ENCODE results near the gene REM1.
"Not testable (repeated sequence)": the region's sequence is repeated elsewhere in the genome, so short reads cannot be mapped to it uniquely, and the experiment has no call there.

The REM1 gene, protein sequence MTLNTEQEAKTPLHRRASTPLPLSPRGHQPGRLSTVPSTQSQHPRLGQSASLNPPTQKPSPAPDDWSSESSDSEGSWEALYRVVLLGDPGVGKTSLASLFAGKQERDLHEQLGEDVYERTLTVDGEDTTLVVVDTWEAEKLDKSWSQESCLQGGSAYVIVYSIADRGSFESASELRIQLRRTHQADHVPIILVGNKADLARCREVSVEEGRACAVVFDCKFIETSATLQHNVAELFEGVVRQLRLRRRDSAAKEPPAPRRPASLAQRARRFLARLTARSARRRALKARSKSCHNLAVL

GRCh38 chr20:31474758-31475427 is at the start of gene REM1, which contains the start of gene DEFB124:
REM1 (plus strand) TSS chr20:31475288; CDS start chr20:31476446, 1,158 bp downstream.
DEFB124 (minus strand) TSS chr20:31475127; CDS start chr20:31473013, 2,114 bp downstream.
- peak; percentile 78 for DNase-seq

GRCh38 chr20:31425797-31426196 is 49.3 kb upstream of the REM1 start:
- DNase-seq, result no peak

GRCh38 chr20:31426891-31427551 is 48.1 kb upstream of the REM1 start:
- not testable (repeated sequence) for DNase-seq

- DNase-seq, result not testable (repeated sequence)
Measured at GRCh38 chr20:31427576-31427975, 47.5 kb upstream of the REM1 start.

- no peak for DNase-seq
Measured at GRCh38 chr20:31430568-31431115, 44.4 kb upstream of the REM1 start.

- DNase-seq, result no peak
Measured at GRCh38 chr20:31440012-31440659, 35.0 kb upstream of the REM1 start, which contains the start of gene DEFB123. DEFB123 (plus strand) TSS chr20:31440632; CDS start chr20:31440699, 67 bp downstream.

DNA sequence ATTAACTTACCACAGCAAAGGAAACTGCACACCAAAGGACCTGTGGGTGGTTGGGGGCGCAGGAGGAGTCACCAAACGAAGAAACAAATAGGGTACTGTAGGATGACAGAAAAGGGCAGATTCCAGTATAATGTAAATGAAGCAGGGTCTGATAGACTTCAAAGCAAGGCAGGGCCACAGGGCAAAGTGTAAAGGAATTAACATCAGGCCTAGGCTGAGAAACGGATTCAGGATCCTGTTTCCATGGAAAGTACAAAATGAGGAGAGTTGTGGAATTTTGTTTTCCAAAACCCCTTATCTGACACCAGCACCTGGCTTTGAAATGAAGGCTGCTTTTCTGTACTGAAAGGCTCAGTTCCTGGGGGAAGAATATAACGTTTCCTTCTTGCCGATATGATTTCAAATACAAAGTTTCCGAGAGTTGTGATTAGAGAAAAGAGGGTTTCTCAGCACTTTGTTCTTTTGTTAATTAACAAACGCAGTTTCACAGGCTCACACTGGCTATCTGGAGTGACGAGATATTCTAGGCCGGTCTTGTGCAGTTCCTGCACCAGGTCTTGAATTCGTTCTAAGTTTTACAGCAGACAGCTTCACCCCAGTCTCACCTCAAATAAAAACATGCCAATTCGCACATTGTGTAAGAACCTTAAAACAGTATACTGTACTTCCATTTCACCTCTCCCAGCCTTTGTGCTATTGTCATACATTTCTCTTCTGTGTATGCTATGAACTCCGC is 28.8 kb upstream of the REM1 start:
- DNase-seq, result no peak

DNA sequence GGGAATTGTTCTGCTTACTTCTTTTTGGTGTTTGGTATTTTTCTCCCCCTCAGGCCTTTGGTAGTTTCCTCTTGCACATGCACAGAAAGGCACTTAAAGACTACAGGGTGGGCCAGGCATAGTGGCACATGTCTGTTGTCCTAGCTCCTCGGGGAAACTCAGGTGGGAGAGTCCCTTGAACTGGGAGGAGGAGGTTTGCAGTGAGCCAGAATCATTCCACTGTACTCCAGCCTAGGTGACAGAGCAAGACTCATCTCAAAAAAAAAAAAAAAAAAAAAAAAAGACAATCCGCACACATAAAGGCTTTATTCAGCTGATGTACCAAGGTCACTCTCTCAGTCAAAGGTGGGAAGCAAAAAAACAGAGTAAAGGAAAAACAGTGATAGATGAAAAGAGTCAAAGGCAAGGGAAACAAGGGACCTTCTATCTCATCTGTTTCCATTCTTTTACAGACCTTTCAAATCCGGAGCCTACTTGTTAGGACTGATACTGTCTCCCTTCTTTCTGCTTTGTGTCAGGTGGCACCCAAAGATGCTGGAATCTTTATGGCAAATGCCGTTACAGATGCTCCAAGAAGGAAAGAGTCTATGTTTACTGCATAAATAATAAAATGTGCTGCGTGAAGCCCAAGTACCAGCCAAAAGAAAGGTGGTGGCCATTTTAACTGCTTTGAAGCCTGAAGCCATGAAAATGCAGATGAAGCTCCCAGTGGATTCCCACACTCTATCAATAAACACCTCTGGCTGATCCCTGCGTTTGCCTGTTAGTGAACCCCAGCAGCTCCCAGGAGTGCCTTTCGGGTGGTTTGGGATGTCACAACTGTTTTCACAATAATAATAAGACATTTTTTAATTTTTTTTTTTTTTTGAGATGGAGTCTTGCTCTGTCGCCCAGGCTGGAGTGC is 25.3 kb upstream of the REM1 start:
- DNase-seq, result no peak

- no peak for DNase-seq
Measured at GRCh38 chr20:31452575-31452974, 22.5 kb upstream of the REM1 start.

- DNase-seq, result no peak
Measured at GRCh38 chr20:31454361-31454760, 20.7 kb upstream of the REM1 start.

DNA sequence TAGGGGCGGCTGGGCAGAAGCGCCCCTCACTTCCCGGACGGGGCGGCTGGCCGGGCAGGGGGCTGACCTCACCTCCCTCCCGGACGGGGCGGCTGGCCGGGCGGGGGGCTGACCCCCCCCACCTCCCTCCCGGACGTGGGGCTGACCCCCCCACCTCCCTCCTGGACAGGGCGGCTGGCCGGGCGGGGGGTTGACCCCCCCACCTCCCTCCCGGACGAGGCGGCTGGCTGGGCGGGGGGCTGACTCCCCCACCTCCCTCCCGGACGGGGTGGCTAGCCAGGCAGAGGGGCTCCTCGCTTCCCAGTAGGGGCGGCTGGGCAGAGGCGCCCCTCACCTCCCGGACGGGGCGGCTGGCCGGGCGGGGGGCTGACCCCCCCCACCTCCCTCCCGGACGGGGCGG is 4.1 kb upstream of the REM1 start:
- DNase-seq, result not testable (repeated sequence)

- peak; percentile 61 for DNase-seq
Measured at GRCh38 chr20:31472395-31473330, 2.4 kb upstream of the REM1 start.

GRCh38 chr20:31473331-31474096 is 1.6 kb upstream of the REM1 start:
- no peak for DNase-seq

DNA sequence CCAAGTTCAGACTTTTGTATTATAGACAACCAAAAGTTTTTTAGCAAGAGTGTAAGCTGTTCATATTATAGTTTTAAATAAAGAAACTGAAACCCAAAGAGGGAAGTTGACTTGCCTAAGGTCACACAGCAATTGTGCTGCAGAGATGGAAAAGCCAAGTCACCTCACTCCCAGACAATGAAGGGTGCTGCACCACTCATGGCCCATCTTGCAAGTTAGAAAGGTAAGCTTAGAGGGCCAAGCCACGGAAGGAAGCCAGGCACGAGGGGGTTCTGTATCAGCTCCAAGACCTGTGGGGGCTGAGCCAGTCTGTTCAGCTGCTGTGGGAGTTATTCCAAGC is 1.0 kb upstream of the REM1 start:
- no peak for DNase-seq

DNA sequence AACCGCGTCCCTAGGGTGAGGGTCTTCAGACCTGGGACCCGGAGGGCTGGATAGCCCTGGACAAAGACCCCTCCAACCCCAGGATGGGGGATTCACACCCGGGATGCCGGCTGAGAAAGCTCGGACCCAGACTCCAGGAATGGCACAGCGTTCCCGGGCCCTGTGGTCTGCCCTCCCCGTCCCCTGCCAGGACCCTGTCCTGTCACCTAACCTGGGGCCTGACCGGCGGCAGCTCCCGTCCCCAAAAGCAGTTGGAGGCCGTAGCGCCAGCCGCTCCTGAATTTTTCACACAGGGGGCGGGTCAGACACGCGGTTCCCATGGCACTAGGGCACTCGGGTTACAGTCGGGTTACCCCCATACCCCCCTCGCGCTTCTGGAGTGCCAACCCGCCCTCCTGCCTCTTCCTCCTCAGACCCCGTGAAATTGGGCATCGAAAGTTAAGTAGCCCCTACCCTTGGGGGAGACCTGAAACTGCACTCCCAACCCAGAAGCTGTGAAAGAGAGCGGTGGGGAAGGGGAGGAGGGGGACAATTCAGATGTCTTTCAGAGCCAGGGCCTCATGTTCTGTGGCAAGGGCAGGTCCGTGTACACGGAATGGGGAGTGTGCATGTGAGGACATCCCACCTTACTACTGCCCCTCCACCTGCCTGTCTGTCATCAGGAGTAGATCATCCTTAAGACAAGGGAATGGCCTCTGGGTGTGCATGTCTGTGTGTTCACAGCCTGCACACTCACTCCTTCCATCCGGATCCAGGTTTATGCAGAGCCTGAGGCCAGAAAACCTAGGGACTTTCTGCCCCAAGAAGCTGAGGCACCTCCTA is 595 bp downstream of the REM1 start:
- no peak for DNase-seq

DNA sequence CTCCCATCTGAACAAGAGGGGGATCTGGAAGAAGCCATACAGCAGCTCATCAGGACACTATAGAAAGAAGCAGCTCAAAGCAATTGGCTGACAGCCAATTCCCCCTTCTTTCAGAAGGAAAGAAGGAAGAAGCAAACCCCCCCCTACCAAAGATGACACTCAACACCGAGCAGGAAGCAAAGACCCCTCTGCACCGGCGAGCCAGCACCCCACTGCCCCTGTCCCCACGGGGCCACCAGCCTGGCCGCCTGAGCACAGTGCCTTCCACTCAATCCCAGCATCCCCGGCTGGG is 1.2 kb downstream of the REM1 start:
- DNase-seq, result no peak

GRCh38 chr20:31476643-31477215 is 1.6 kb downstream of the REM1 start:
- DNase-seq, result no peak

- peak; percentile 82 for DNase-seq
Measured at GRCh38 chr20:31484001-31484400, 8.9 kb downstream of the REM1 start.
